Left renal cortex interstitium (tissue), 4 donors: ENCODE data around the gene SYCP2L. TPM values are rescaled to one million over a fixed set of nuclear protein-coding genes. Genes with fewer than 3 reads are reported as not detected.
"Not testable (repeated sequence)": the region's sequence is repeated elsewhere in the genome, so short reads cannot be mapped to it uniquely, and the experiment has no call there.

Experiments used
- DNase-seq, 4 donors: peaks; one replicate each; pipeline ENCODE4 v3.0.0-alpha.2; 2013; ENCODE audit warnings: low read depth in 4 of 4, low spot score in 2 of 4, missing footprints in 1 of 4
- polyA plus RNA-seq, 4 donors: library from polyadenylated mRNA; unstranded; fragments of 120-200 nt; gene quantifications; one replicate each; pipeline ENCODE4 v1.2.1, GENCODE V29; 2013; ENCODE audit not compliant: insufficient read length in 4 of 4

Gene SYCP2L
- polyA plus RNA-seq, 4 donors, result 2.2 to 9.0 (median 5.0) TPM

GRCh38 chr6:10951675-10952282 is 64.9 kb downstream of the SYCP2L start:
- DNase-seq, result peak in 3 of 4 donors; percentile 8 to 39 (median 15)

DNA sequence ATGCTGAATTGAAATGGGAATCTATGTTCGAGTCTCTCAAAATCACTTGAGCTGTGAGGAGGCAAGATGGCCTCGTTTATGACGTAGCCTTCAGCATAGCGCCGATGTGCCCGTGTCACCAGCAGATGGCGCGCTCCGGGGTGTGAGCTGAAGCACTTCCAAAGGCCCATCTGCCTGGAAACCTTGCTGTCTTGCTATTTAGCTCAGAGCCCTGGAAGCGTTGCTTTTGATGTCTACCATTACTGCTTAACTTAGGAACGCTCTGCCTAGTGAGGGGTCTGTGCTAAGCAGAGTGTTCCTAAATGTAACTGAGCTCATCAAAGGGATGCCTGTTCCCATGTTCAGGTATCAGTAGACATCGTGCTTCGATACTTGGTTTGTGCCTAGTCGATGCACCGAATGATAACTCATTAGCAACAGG is 67.7 kb downstream of the SYCP2L start:
- peak; percentile 13 to 65 (median 38) for DNase-seq

- no peak for DNase-seq
These were observed 69.9 kb downstream of the SYCP2L start for GRCh38 chr6:10956776-10957175.

DNA sequence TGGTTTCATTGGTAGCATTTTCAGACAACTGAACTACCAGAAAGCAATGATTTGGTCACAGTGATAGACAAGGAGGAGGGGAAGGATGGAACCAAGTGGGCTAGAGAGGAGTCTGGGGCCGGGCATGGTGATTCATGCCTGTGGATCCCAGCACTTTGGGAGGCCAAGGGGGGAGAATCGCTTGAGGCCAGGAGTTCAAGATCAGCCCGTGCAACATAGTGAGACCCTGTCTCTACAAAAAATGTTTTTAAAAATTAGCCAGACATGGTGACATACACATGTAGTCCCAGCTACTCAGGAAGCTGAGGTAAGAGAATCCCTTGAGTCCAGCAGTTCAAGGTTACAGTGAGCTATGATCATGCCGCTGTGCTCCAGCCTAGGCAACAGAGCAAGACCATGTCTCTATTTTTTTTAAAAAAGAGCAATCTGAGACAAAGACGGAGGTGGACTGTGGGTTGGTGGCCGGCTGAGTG is 70.6 kb downstream of the SYCP2L start:
- no peak for DNase-seq

- no peak for DNase-seq
These were observed 73.3 kb downstream of the SYCP2L start for GRCh38 chr6:10960171-10960570.

- DNase-seq, result no peak
These were observed 75.0 kb downstream of the SYCP2L start for GRCh38 chr6:10961837-10962236.

- DNase-seq, result peak in 1 of 4 donors; percentile 3
These were observed 75.8 kb downstream of the SYCP2L start for GRCh38 chr6:10962673-10963072.

GRCh38 chr6:10963113-10963512 is 76.3 kb downstream of the SYCP2L start:
- no peak for DNase-seq

DNA sequence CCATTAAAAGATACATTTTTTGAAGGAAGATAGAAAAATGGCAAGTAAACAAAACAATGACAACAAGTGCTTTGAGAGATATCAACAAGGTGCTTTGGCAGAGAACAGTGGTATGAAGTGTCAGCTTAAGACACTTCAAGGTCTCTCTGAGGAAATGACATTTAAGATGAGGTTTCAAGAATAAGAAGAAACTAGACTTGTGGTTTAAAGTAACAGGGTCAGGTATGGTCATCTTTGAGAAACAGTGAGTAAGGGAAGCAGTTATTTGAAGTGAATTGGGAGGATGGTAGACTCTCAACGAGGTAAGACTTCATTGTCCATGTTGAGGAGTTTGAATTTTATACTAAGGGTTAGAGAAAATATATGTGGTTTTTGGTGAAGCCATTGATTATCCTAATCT is 77.8 kb downstream of the SYCP2L start:
- no peak for DNase-seq

- no peak for DNase-seq
These were observed 81.9 kb downstream of the SYCP2L start for GRCh38 chr6:10968776-10969175.

- no peak for DNase-seq
These were observed 83.9 kb downstream of the SYCP2L start for GRCh38 chr6:10970731-10971130.

GRCh38 chr6:10972196-10972595 is 85.3 kb downstream of the SYCP2L start:
- DNase-seq, result no peak

GRCh38 chr6:10976571-10976970 is 89.7 kb downstream of the SYCP2L start:
- no peak for DNase-seq

DNA sequence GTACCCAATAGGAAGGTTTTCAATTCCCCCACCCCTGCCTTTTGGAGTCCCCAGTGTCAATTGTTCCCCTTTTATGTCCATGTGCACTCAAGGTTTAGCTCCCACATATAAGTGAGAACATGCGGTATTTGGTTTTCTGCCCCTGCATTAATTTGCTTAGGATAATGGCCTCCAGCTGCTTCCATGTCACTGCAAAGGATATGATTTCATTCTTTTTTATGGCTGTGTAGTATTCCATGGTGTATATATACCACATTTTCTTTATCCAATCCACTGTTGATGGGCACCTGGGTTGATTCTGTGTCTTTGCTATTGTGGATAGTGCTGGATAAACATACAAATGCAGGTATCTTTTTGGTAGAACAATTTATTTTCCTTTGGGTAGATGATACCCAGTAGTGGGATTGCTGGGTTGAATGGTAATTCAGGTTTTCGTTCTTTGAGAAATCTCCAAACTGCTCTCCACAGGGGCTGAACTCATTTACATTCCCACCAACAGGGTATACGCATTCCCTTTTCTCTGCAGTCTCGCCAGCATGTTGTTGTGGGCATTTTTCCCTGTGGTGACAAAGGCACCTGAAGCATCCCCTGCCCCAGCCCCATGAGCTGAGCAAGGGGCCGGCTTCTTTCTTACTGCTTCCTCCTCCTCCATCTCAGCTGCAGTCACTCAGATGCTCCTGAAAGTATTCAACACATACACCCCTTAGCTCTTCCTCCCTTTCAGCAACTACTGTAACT is 90.5 kb downstream of the SYCP2L start:
- no peak for DNase-seq

- no peak for DNase-seq
These were observed 92.8 kb downstream of the SYCP2L start for GRCh38 chr6:10979603-10980002.

GRCh38 chr6:10981409-10981808 is 94.6 kb downstream of the SYCP2L start:
- no peak for DNase-seq

GRCh38 chr6:10984959-10985358 is 98.1 kb downstream of the SYCP2L start:
- DNase-seq, result not testable (repeated sequence)

DNA sequence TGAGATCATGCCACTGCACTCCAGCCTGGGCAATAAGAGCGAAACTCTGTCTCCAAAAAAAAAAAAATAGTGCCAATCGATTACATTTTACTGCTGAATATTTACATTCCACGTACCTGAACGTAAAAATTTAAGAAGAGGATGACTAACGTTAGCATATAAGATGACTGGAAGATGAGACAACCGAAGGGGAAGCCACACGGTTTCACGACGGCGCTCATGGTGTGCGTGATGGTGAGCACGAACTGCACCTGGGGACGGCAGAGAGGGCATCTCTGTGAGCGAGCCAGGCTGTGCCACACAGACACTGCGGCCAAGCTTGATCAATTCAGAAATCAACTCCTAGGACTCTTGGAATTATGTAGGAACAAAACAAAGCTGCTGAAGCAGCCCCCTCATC is 102.7 kb downstream of the SYCP2L start:
- no peak for DNase-seq

- DNase-seq, result no peak
These were observed 104.3 kb downstream of the SYCP2L start for GRCh38 chr6:10991115-10991514.

DNA sequence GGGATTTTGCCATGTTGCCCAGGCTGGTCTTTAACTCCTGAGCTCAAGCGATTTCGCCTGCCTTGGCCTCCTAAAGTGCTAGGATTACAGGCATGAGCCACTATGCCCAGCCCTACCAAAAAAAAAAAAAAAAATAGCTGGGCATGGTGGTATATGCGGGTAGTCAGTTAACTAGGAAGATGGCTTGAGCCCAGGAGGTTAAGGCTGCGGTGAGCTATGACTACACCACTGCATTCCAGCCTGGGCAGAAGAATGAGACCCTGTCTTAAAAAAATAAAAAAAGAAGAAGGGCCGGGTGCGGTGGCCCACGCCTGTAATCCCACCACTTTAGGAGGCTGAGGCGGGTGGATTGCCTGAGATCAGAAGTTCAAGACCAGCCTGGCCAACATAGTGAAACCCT is 107.0 kb downstream of the SYCP2L start:
- DNase-seq, result no peak

- no peak for DNase-seq
These were observed 108.4 kb downstream of the SYCP2L start for GRCh38 chr6:10995114-10995707.

- DNase-seq, result no peak
These were observed 113.1 kb downstream of the SYCP2L start for GRCh38 chr6:10999994-11000393.
